ENCODE measurements around the gene TNN. TPM values are rescaled to one million over a fixed set of nuclear protein-coding genes. Genes with fewer than 3 reads are reported as not detected.

The TNN gene
- total and polyA plus RNA-seq, 2 experiments from 2014 or later, result 0.18 to 0.31 TPM

DNA sequence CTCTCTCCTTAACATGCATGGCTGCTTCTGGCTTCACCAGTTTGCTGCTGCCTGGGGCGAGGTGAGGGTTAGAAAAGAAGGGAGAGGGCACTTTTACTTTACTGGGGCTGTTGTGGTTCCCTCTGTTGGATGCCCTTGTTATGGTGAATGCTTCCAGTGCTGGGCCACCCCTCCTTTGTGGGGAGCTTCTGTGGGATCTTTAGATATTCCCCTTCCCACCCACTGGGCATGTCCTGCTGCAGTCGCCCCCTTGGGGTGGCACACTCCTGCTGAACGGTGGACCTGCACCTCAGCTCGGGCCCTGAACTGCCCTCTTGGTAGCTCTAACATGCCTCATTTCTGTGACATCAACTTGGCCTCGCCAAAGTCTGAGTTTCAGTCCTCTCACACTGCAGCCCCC is 6.0 kb downstream of the TNN start:
- Histone ChIP-seq H3K27ac (ENCODE audit: low read depth) (no peak overlapping the region), H2AFZ (peak overlapping the region; percentile 91), H3F3A (replicated peaks; ENCODE audit: low read depth) (no peaks in the 10 kb centered on the region), H3K36me3 (ENCODE audit: insufficient read depth) (no peaks in the 10 kb centered on the region), H3K4me2 (peak overlapping the region; percentile 27; the same call in 1 of the 2 replicates), H3K27me3 (ENCODE audit: insufficient read depth) (no peaks in the 10 kb centered on the region), H3K9me2 (ENCODE audit: insufficient read depth) (no peaks in the 10 kb centered on the region), H4K20me1 (replicated peaks; ENCODE audit: insufficient read depth) (no peaks in the 10 kb centered on the region), H3K4me3 (no peak overlapping the region), H3K79me2 (replicated peaks; ENCODE audit: insufficient read depth) (no peaks in the 10 kb centered on the region), H3K4me1 (ENCODE audit: insufficient read depth) (peaks cover 25% of the 10 kb centered on the region)
- H3K4me1 Mint-ChIP-seq, result peaks cover 39% of the 10 kb centered on the region
- H3K27ac Mint-ChIP-seq, result peak overlapping the region; percentile 39; the same call in 1 of the 2 replicates
- H3K27me3 Mint-ChIP-seq (ENCODE audit: insufficient read depth, low read depth, poor library complexity), result peaks cover 12% of the 10 kb centered on the region
- peak overlapping the region; percentile 12; the same call in 1 of the 3 replicates for H3K4me3 Mint-ChIP-seq
- ATAC-seq (peak; percentile 90), DNase-seq (ENCODE audit: low spot score) (peak; percentile 57)
- no peaks in the 10 kb centered on the region for H3K36me3 Mint-ChIP-seq (ENCODE audit: low read depth)
- no peaks in the 10 kb centered on the region; the same call in 2 of the 3 replicates for H3K9me3 Mint-ChIP-seq
- TF ChIP-seq NANOG (IDR thresholded peaks at IDR 0.05; ENCODE audit: borderline replicate concordance), result no peak
- TF ChIP-seq CTCF (conservative IDR thresholded peaks at IDR 0.05; ENCODE audit: low read depth in 2 of 2), result peak; percentile 41 to 58

DNA sequence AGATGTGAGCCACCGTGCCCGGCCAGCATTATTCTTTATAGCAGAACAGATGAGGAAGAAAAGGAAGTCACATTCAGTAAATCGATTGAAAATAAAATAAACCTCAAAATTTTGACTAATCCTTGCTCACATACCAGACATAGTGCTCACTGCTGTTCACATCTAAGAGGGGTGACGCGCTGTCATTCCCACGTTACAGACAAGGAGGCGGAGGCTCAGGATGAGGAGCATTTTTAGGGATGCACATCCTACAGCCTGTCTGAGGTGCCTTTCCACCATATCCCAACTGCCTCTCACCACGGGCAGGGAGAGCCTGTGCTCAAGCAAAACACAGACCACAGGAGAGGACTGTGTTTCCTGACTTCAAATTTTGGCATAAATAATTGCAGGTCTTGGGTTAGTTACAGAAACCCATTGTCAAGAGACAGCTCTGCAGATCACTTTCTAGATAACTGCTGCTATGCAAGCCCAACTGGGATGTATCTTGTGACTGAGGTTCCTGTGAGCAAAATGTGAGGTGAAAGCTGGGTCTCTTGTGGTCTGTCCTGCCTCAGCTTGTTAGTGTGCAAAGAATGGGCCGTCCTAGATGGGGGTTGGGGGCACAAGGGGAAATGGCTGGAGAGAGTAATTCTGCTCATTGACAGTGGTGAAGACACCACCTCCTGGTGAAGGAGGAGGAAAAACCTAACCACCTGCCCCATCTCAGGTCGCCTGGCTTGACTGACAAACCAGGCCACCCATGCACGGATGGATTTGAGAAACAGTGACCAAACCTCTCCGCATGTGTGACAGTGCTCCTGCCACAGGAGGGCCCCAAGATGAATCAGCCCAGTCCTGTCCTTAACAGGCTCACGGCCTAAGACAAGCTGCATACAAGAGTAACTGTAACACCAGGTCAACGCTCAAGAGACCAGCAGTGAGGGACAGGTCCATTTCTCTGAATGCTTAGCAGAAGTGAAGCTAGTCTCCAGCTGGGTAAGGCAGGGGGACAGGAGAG is 8.2 kb downstream of the TNN start:
- Histone ChIP-seq H3F3A (replicated peaks; ENCODE audit: low read depth) (no peaks in the 10 kb centered on the region), H3K4me3 (no peak overlapping the region), H3K4me1 (ENCODE audit: insufficient read depth) (peaks cover 25% of the 10 kb centered on the region), H3K27ac (ENCODE audit: low read depth) (no peak overlapping the region), H3K9me2 (ENCODE audit: insufficient read depth) (no peaks in the 10 kb centered on the region), H3K79me2 (replicated peaks; ENCODE audit: insufficient read depth) (no peaks in the 10 kb centered on the region), H3K4me2 (no peak overlapping the region), H4K20me1 (replicated peaks; ENCODE audit: insufficient read depth) (no peaks in the 10 kb centered on the region), H3K27me3 (ENCODE audit: insufficient read depth) (no peaks in the 10 kb centered on the region), H3K36me3 (ENCODE audit: insufficient read depth) (no peaks in the 10 kb centered on the region), H2AFZ (peak overlapping the region; percentile 43; the same call in 1 of the 2 replicates)
- H3K4me1 Mint-ChIP-seq, result peaks cover 33% of the 10 kb centered on the region
- no peak for DNase-seq (ENCODE audit: low spot score)
- H3K9me3 Mint-ChIP-seq, result no peaks in the 10 kb centered on the region; the same call in 2 of the 3 replicates
- no peaks in the 10 kb centered on the region for H3K36me3 Mint-ChIP-seq (ENCODE audit: low read depth)
- peaks cover 14% of the 10 kb centered on the region for H3K27me3 Mint-ChIP-seq (ENCODE audit: insufficient read depth, low read depth, poor library complexity)
- no peak overlapping the region for H3K27ac Mint-ChIP-seq
- no peak overlapping the region for H3K4me3 Mint-ChIP-seq
- no peak for ATAC-seq
- TF ChIP-seq, protein P1, sequence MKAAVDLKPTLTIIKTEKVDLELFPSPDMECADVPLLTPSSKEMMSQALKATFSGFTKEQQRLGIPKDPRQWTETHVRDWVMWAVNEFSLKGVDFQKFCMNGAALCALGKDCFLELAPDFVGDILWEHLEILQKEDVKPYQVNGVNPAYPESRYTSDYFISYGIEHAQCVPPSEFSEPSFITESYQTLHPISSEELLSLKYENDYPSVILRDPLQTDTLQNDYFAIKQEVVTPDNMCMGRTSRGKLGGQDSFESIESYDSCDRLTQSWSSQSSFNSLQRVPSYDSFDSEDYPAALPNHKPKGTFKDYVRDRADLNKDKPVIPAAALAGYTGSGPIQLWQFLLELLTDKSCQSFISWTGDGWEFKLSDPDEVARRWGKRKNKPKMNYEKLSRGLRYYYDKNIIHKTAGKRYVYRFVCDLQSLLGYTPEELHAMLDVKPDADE (IDR thresholded peaks at IDR 0.05), result no peak
- peak in 1 of 2 experiments; percentile 2; a peak in 1 of 4 replicates for TF ChIP-seq CTCF (conservative IDR thresholded peaks at IDR 0.05; ENCODE audit: low read depth in 2 of 2)

All from GM23338 (cell line).